ENCODE measurements around the gene NAALADL2. TPM values are rescaled to one million over a fixed set of nuclear protein-coding genes. Genes with fewer than 3 reads are reported as not detected.
"Not testable (repeated sequence)": the region's sequence is repeated elsewhere in the genome, so short reads cannot be mapped to it uniquely, and the experiment has no call there.

NAALADL2 gene
- total RNA-seq, 1 donor from 2014 or later: 10.6 TPM

DNA sequence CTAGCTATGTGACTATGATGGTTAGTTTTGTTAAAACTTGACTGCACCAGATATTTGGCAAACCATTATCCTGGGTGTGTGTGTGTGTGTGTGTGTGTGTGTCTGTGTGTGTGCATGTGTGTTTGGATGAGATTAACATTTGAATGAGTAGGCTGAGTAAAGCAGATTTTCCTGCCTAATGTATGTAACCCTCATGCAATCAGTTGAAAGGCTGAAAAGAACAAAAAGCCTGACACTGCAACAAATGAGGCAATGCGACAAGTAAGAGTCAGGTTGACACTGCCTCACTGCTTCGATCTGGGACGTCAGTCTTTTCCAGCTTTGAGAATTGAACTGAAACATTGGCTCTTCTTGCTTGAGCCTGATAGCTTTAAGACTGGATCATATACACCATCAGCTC, 643.0 kb downstream of the NAALADL2 start:
- DNase-seq: no peak

DNA sequence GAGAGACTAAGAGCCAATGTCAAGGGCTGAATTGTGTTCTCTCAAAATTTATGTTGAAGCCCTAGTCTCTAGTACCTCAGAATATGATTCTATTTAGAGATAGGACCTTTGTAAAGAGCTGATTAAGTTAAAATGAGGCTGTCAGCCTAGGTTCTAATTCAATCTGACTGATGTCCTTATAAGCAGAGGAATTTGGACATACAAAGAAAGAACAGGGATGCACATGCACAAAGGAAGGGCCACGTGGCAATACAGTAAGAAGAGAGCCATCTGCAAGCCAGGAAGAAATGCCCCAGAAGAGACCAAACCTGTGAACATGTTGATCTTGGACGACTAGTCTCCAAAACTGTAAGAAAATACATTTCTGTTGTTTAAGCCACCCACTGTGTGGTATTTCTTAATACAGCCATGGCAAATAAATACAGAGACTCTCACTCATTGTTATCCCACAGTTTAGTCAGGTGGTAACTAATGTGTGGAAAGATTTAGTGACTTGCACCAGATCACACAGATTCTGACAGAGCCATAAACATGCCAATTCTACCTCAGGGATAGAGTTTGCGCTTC, 652.2 kb downstream of the NAALADL2 start:
- DNase-seq: no peak

DNA sequence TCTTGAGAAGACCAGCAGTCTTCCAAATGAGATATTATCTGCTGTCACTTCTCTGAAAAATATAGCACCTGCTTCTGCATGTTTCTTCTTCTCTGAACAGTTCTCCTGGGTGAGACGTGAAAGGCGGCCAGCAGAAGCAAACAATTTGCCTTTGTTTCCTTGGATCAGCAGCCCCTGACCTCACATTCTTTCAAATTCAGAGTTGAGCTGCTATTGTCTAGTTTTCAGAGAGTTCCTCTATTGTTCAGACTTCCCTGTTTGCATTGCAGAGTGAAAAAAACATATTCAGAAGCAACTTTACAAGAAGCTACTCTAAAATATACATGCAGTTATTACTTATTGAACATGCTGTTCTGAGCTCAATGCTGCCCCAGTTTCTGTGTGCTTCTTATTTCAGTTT, 653.6 kb downstream of the NAALADL2 start:
- no peak for DNase-seq

DNA sequence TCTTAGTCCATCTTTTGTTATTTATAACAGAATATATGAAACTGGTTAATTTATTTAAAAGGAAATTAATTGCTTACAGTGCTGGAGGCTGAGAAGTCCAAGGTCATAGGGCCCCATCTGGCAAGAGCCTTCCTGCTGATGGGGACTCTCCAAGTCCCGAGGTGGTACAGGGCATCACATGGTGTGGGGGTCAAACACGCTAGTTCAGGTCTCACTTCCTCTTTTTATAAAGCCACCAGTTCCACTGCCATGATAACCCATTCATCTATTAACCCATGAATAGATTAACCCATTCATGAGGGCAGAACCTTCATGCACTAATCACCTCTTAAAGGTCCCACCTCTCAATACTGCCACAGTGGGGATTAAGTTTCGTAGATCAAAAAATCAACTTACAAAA, 659.3 kb downstream of the NAALADL2 start:
- DNase-seq: no peak

DNA sequence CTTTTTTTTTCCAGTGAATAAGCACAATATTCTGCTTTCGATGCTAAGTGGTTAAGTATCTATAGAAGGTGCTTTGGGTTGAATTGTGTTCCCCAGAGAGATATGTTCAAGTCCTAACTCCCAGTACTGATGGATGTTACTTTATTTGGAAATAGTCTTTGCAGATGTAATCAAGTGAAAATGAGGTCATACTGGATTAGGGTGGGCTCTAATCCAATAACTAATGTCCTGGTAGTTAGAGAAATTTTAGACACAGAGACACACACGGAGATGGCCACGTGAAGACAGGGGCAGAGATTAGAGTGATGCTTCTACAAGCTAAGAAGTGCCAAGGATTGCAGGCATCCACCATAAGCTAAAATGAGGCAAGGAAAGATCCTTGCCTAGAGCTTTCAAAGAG, 662.3 kb downstream of the NAALADL2 start:
- no peak for DNase-seq

DNA sequence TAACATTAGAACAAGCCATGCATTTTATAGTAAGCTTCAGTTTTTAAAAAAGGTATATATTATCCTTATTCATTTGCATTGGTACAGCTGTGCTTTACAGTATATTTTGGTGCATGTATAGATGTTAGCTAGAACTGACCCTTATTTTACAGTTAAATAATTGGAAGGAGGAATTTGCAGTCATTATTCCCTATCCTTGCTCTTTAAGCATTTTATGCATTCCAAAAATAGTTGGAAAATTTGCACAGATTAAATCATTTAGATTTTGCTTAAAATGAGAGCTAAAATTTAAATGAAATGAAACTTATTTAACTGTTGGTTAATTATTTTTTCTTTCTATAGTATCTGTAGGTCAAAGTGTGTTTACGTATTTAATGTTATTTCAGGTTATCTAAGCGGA, 667.1 kb downstream of the NAALADL2 start:
- DNase-seq: no peak

DNA sequence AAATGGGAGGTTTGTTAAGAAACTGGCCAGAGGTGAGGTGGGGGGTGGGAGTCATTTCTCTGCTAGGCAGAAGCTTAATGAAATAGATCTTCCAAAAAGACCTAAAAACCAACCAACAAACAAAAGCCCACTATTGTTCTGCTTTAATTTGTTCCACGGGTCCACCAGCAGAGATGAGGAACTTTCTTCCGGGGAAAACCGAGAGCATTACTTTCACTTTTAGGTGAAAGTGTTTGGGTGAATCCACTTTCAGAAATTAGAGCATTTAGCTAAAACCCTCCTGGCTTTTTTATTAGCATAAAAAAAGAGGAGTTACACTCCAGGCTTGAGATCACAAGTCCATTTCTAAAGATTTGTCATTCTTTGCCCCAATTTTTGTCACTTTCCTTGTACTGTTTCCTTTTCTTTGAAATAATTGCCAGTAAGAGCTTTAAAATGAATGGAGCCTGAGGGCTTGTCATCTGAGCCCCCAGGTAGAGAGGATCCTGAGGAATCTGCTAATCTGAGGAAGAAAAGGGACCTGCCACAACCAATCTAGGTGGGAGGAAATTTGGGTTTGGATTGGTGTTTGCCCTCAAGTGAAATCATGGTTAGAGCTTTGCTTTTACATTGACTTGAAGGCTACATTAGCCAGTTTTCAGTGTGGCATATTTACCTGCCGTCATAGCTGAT, 667.6 kb downstream of the NAALADL2 start:
- DNase-seq: no peak

DNA sequence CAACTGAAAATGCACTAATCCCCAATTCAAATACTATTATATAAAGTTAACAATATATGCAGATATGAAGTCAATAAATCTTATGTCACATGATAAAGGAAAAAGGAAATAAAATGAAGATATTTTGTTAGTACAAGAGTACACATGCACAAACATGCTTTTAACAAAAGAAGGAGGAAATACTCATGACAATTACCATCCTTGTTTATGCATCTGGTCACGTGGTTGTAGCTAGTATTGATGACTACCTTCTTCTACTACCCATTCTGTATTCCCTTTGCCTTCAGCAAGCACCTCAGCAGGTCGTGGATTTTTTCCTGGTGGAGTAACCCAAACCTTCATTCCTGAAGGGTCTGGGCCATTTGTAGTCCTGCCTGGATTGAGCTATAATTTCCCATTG, 669.6 kb downstream of the NAALADL2 start:
- not testable (repeated sequence) for DNase-seq

DNA sequence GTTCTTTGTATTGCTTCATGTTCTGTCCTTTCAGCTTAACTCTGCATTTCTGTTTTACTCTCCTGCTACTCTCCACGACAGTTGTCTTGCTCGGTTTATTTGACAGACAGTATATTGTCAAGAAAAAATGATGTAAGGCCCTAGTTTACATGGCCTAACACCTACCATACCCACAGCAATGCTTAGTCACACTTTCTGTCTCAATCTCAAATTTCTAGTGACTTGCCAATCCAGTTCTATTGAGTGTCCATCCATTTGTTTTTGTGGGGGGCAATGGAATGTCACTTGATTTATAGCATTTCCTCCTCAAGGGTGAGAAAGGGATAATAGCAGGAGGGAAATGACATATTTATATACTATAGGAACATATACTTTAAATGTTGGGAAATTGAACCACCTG, 676.2 kb downstream of the NAALADL2 start:
- DNase-seq: no peak

DNA sequence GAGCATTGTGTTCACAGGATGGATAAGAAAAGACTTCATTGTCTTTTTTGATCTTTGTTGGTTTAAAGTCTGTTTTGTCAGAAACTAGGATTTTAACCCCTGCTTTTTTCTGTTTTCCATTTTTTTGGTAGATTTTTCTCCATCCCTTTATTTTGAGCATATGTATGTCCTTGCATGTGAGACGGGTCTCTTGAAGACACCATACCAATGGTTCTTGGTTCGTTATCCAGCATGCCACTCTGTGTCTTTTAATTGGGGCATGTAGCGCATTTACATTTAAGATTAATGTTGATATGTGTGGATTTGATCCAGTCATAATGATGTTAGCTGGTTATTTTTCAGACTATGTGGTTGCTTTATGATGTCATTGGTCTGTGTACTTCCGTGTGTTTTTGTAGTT, 687.0 kb downstream of the NAALADL2 start:
- DNase-seq: no peak

DNA sequence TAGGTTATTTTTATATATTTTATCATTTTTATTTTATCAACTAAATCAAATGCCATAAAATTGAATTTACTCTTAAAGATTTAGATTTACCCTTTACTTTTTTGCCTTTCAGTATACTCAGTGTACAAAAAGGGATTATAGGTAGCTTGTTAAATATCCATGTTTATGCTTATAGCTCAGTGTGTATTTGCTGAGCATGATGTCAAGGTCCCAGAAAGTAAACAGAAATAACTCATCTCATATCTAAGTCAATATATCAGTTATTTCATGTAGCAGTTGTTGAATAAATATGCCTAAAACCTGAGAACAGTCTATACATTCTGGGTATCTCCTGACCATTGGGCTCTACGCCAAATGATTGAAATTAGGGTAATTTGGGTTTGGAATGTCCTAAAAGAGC, 693.8 kb downstream of the NAALADL2 start:
- DNase-seq: no peak

DNA sequence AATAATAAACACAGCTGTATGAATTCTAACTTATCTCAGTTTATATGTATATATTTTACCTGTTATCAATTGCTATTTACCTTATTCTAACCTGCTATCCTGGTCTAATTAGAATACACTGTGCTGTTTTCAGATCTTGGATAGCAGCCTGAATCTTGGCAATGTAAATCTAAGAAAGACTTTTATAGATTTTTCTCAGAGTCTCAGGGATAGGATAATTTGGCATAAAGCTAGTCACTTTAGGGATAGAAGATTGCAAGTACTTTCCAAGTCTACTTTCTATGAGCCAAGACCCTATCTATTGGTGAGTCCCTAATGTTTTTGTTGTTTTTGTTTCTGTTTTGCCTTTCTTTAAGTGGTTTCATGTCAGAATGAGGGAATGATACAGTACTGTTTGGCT, 695.7 kb downstream of the NAALADL2 start:
- DNase-seq: no peak

DNA sequence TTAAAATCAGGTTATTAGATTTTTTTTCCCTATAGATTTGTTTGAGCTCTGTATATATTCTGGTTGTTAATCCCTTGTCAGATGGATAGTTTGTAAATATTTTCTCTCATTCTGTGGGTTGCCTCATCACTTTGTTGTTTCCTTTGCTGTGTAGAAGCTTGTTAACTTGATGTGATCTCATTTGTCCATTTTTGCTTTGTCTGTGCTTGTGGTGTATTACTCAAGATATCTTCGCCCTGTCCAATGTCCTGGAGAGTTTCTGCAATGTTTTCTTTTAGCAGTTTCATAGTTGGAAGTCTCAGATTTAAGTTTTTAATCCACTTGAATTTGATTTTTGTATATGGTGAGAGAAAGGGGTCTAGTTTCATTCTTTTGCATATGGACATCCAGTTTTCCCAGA, 699.1 kb downstream of the NAALADL2 start:
- no peak for DNase-seq

DNA sequence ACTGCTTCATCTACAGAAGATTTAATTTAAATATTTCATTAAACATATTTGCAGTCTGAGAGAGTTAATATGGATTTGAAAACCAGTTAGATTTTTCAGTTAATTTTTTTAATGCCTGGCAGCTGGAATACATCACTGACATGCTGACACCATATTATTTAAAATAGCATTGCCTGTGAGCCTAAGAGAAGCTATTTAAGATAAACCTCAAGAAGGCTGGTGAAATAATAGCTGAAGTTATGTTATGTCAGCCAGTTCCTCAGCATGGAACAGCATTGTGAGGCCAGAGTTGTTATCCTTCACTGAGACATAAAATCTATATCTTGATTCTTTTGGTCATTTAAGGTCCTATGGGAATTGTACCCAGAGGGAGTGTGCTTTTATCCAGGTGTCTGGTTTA, 705.2 kb downstream of the NAALADL2 start:
- DNase-seq: no peak

DNA sequence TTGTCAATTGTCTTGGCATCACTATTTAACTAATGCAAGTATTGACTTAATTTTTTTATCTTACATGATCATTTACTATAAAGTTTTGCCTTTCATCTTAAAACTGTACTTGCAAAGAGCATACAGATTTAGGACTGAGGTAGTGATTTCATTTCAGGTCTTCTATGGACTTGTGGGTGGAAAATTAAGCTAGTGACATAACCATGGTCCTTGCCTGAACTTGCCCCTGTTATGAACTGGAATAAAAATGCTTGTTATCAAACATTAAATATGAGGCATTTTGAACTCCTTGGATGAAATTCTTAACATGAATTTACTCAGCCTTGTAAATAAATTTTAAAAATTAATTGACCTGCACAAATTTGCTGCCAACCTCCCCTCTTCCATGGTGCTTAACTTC, 712.0 kb downstream of the NAALADL2 start:
- DNase-seq: no peak

DNA sequence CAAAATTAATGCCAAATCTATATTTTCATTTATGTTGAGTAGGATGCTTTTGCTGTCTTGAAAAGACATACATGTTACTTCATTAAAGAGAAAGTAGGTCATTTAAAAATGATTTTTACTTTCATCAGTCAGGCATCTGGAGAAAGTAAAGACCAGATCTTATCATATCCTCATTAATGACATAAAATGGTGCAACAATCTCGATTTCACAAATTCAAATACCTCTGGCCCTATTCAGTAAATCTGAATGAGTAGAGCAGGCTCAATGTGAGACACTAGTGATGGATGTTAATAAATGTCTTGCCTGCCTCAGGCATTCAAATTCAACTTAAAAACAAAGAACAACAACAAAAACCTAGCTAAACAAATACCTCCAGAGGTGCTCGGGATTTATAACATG, 714.1 kb downstream of the NAALADL2 start:
- no peak for DNase-seq

DNA sequence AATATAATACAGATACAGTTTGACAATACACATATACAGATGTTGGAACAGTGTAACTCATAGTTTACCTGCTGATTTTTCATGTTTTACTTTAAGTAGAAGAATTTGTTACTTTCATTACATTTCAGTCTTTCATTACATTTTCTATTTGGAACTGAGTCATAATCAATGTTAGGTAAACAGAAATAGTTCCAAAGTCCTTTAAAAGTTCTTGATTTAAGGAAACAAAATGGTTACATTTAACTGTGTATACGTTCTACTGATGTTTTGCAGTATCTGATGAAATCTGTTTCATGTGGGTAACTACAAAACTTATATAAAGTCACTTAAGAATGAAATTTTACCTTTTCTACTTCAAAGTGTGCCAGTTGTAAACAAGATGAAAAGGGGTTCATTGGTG, 721.2 kb downstream of the NAALADL2 start:
- no peak for DNase-seq

DNA sequence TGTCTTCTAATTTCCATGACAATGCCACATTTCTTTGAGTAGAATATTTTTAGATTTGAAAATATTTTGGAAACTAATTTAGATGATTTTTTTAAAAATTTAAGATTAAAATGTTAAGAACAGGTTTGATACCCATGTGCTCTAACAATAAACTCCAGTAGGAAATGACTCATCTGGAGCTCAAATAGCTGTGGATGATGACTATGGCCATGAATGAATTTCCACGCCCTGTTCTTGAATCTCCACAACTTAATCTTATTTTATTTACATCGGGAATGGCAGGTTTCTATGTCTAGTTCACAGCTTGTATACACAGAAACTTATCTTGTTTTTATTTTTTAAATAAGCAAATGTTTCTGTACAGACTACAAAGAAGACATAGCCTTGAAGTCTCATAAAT, 726.8 kb downstream of the NAALADL2 start:
- no peak for DNase-seq

DNA sequence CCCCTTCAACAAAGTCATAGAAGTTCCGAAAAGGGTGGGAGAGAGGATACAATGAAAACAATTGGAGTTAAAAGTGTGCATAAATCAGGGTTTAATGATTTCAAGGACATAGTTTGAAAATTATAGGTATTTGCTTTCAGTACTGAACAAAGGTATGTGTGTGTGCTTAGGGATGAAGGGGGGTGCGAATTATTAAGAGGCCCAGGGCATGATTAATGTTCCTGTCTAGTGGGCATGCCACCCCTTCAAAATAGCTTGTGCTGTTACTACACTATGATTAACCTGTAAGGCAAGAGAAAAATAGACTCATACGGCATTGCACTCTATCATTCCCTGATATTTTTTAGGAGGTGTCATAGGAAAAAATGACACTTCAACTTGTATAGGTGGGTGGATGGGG, 731.6 kb downstream of the NAALADL2 start:
- no peak for DNase-seq

DNA sequence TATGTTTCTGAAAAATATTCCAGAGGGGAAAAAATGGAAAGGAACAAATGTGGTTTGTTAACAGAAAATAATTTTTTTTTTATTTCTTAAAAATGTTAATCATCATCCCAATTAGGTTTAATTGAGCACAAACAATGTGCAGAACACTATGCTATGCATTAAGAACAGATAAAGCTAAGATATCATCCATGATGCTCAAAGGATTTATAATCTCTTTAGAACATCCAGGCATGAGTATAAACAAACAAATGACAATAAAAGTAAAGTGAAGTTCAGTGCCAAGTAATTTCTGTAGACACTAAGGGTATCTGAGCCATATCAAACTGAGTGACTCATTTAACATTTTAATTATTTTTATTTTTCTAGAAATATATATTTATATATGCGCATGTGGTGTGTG, 732.2 kb downstream of the NAALADL2 start:
- no peak for DNase-seq

DNA sequence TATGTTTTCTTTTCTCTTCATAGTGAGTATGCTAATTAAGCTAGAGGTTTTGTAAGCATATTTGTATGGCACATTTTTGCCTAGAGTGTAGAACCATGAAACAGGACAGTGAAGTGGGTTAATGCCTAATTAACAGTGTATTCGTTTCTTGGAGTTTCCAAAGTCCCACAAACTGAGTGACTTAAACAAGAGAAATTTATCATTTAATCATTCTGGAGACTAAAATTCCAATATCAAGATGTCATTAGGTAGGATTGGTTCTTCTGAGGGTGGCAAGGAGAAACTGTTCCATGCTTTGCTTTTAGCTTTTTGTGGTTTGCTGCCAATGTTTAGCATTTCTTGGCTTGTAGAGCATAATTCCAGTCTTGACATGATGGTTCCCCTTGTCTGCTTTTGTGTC, 734.2 kb downstream of the NAALADL2 start:
- no peak for DNase-seq

DNA sequence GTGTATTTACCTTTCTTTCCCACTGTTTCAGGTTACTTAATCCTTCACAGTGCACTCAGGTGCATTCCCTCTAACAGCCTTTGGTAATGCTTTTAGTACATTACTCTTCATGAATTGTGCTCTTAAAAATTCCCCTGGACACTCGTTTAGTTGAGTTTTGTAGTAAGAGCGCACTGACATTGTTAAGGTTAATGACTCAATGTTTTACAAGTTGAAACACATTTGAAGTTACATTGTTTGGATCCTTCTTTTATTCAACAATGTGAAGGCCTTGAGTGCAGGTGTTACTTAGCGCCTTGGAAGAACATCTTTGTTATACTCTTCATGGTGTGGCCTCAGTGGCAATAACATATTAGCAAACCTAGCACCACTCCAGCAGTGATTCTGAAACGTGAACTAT, 739.6 kb downstream of the NAALADL2 start:
- no peak for DNase-seq

DNA sequence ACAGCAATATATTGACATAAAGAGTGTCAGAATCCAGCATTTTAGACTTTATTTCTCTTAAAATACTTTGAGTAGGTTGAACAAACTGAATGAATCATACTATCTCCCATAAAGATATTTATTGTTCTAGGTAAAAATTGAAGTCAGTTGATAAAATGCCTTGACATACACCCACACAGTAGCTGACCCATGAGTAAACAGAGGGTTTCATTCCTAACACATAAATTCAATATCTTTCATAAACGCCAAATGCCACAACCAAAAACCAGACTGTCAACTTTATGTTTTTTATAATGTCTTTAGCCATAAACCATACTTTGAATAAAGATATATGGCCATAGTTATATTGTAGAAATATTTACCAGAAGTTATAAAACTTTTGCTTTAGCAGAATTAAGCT, 742.4 kb downstream of the NAALADL2 start:
- no peak for DNase-seq

DNA sequence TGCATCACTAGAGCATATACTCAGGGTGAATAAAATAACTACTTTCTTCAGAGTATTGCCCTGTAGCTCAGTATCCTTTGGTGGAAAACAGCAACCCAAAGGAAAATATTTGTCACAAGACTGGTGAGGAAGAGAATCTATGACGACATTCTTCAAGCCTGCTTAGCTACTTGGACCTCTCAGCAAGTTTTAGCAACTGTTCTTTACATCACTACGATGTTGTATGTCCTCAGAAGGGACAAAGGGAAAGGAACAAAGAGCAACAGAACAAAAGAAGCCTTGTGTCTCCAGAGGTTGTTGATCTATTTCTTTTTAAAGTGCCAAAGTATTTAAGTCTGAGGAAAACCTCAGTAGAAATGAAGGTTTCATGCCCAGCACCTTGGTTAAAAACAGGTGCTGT, 746.7 kb downstream of the NAALADL2 start:
- no peak for DNase-seq
